ENCODE measurements around the gene KCNG2. TPM values are rescaled to one million over a fixed set of nuclear protein-coding genes. Genes with fewer than 3 reads are reported as not detected.

The KCNG2 gene
- polyA plus RNA-seq, 1 donor from 2014 or later: not detected

DNA sequence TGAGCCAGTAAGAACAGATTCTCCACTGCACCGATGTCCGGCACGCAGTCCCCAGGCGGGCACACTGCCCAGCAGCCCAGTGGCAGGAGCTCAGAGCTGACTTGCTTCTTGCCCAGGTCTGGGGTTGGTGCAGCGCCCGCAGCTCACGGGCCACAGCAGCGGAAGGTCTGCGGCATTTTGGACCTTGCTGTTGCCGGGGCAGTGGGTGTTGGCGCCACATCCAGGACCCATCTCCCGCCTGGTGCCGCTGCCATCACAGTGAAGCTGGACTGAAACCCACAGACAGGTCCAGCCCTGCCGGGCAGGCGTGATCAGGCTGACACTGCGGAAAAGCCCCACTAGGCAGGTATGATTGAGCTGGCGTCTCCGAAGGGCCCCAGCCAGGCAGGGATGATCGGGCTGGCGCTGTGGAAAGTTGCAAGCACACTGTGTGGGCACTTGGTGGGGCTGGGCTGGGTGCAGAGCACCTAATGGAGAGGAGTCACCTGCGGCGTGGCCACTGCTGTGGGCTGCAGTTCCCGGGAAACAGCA is 78.3 kb downstream of the KCNG2 start:
- H2AFZ ChIP-seq (ENCODE audit: low read depth, low read length): no peak overlapping the region
- H3F3A ChIP-seq (ENCODE audit: insufficient read depth, low read length, poor library complexity, severe bottlenecking): no peaks in the 10 kb centered on the region
- H3K9ac ChIP-seq (ENCODE audit: low read length): no peak overlapping the region
- no peaks in the 10 kb centered on the region for H3K79me2 ChIP-seq (replicated peaks; ENCODE audit: insufficient read depth, low read length)
- H3K4me3 ChIP-seq (ENCODE audit: low read length): no peak overlapping the region
- H3K9me3 ChIP-seq (ENCODE audit: low read length): no peaks in the 10 kb centered on the region
- H3K4me2 ChIP-seq (ENCODE audit: low read length): no peak overlapping the region
- H4K20me1 ChIP-seq (ENCODE audit: insufficient read depth): no peaks in the 10 kb centered on the region
- H3K36me3 ChIP-seq (ENCODE audit: insufficient read depth, low read length): no peaks in the 10 kb centered on the region
- H3K27ac ChIP-seq (ENCODE audit: low read length): no peak overlapping the region
- TF ChIP-seq POLR2AphosphoS5 (IDR thresholded peaks at IDR 0.05): no peak
- TF ChIP-seq SMC3 (conservative IDR thresholded peaks at IDR 0.05; ENCODE audit: poor library complexity): no peak
- no peak for TF ChIP-seq RAD21 (conservative IDR thresholded peaks at IDR 0.05)
- no peak for TF ChIP-seq TAF1 (IDR thresholded peaks at IDR 0.05; ENCODE audit: low read depth)
- no peak for TF ChIP-seq EP300 (conservative IDR thresholded peaks at IDR 0.05; ENCODE audit: poor library complexity, severe bottlenecking)
- no peak for TF ChIP-seq MXI1 (conservative IDR thresholded peaks at IDR 0.05; ENCODE audit: poor library complexity, severe bottlenecking)
- H3K9me2 ChIP-seq (ENCODE audit: insufficient read depth, low read length): no peaks in the 10 kb centered on the region
- no peaks in the 10 kb centered on the region for H3K27me3 ChIP-seq (ENCODE audit: insufficient read depth, low read depth, low read length)

DNA sequence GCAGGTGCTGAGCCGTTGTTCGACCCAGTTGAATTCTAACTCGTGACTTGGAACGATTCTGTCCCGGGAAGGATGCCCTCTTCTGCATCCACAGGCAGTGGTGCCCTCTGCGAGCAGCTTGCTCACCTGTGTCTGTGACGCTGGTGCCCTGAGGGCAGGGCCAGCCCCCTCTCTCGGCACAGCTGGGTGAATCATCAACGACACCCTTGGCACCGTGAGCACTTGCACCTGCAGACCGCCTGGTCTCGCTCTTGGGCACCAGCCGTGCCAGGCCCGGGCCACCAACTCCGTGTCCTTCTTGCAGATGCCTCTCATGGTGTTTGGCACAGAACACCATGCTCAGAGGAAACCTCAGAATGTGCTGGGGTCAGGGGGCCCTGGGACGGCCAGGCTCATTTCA is 78.8 kb downstream of the KCNG2 start:
- TF ChIP-seq EP300 (conservative IDR thresholded peaks at IDR 0.05; ENCODE audit: poor library complexity, severe bottlenecking) (no peak), RAD21 (conservative IDR thresholded peaks at IDR 0.05) (no peak)
- TF ChIP-seq, protein P1, sequence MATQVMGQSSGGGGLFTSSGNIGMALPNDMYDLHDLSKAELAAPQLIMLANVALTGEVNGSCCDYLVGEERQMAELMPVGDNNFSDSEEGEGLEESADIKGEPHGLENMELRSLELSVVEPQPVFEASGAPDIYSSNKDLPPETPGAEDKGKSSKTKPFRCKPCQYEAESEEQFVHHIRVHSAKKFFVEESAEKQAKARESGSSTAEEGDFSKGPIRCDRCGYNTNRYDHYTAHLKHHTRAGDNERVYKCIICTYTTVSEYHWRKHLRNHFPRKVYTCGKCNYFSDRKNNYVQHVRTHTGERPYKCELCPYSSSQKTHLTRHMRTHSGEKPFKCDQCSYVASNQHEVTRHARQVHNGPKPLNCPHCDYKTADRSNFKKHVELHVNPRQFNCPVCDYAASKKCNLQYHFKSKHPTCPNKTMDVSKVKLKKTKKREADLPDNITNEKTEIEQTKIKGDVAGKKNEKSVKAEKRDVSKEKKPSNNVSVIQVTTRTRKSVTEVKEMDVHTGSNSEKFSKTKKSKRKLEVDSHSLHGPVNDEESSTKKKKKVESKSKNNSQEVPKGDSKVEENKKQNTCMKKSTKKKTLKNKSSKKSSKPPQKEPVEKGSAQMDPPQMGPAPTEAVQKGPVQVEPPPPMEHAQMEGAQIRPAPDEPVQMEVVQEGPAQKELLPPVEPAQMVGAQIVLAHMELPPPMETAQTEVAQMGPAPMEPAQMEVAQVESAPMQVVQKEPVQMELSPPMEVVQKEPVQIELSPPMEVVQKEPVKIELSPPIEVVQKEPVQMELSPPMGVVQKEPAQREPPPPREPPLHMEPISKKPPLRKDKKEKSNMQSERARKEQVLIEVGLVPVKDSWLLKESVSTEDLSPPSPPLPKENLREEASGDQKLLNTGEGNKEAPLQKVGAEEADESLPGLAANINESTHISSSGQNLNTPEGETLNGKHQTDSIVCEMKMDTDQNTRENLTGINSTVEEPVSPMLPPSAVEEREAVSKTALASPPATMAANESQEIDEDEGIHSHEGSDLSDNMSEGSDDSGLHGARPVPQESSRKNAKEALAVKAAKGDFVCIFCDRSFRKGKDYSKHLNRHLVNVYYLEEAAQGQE (IDR thresholded peaks at IDR 0.05; ENCODE audit: borderline replicate concordance): no peak
- no peak overlapping the region for H3K9ac ChIP-seq (ENCODE audit: low read length)
- no peaks in the 10 kb centered on the region for H3F3A ChIP-seq (ENCODE audit: insufficient read depth, low read length, poor library complexity, severe bottlenecking)
- no peaks in the 10 kb centered on the region for H4K20me1 ChIP-seq (ENCODE audit: insufficient read depth)
- no peak overlapping the region for H2AFZ ChIP-seq (ENCODE audit: low read depth, low read length)
- no peaks in the 10 kb centered on the region for H3K9me2 ChIP-seq (ENCODE audit: insufficient read depth, low read length)
- no peak overlapping the region for H3K27ac ChIP-seq (ENCODE audit: low read length)
- H3K4me3 ChIP-seq (ENCODE audit: low read length): no peak overlapping the region
- H3K9me3 ChIP-seq (ENCODE audit: low read length): no peaks in the 10 kb centered on the region
- H3K36me3 ChIP-seq (ENCODE audit: insufficient read depth, low read length): no peaks in the 10 kb centered on the region
- no peaks in the 10 kb centered on the region for H3K27me3 ChIP-seq (ENCODE audit: insufficient read depth, low read depth, low read length)
- no peak overlapping the region for H3K4me2 ChIP-seq (ENCODE audit: low read length)
- no peaks in the 10 kb centered on the region for H3K79me2 ChIP-seq (replicated peaks; ENCODE audit: insufficient read depth, low read length)

DNA sequence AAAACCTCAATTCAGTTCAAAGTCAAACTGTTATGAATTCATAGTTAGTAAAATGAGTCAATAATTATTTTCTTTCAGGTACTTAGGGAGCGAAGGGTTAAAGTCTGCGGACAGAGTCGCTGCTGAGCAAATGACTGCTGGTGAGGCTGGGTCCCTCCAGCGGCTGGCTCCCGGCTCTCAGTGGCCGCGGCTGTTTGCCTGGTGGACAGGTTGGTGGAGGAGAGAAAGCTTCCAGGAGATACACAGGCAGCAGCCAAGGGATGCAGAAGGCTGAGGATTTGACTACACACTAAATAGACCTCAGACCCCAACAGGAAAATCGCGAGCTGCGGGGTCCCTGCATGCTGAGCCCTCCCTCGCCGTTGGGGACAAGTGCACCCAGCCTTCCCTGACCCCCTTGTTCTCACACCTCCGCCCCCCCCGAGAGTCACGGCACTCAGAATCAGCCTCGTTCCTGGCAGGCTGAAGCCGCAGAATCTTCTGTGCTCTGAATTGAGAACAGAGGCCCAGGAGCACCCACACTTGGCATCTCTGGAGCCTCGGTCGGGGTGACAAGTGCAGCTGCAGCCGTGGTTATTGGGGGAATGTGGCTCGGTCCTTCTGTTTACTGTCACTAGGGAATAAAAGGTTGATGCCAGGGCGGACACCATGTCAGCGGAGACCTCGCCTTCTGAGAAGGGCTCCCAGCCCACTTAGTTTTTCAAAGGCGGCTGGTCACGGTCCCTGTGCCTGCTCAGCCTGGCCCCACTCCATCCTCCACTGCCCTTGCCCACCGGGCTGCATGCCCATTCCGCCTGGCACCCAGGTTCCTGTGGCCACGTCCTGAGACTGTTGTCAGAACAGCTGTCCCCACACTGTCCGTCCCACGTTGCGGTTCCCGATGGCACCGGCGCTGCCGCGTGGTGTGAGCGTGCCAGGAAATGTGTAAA is 79.7 kb downstream of the KCNG2 start:
- no peak for TF ChIP-seq SMC3 (conservative IDR thresholded peaks at IDR 0.05; ENCODE audit: poor library complexity)
- TF ChIP-seq RAD21 (conservative IDR thresholded peaks at IDR 0.05): no peak
- TF ChIP-seq, protein P1 (IDR thresholded peaks at IDR 0.05; ENCODE audit: borderline replicate concordance): no peak
- TF ChIP-seq, protein P2, sequence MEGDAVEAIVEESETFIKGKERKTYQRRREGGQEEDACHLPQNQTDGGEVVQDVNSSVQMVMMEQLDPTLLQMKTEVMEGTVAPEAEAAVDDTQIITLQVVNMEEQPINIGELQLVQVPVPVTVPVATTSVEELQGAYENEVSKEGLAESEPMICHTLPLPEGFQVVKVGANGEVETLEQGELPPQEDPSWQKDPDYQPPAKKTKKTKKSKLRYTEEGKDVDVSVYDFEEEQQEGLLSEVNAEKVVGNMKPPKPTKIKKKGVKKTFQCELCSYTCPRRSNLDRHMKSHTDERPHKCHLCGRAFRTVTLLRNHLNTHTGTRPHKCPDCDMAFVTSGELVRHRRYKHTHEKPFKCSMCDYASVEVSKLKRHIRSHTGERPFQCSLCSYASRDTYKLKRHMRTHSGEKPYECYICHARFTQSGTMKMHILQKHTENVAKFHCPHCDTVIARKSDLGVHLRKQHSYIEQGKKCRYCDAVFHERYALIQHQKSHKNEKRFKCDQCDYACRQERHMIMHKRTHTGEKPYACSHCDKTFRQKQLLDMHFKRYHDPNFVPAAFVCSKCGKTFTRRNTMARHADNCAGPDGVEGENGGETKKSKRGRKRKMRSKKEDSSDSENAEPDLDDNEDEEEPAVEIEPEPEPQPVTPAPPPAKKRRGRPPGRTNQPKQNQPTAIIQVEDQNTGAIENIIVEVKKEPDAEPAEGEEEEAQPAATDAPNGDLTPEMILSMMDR (IDR thresholded peaks at IDR 0.05; ENCODE audit: poor library complexity, severe bottlenecking): no peak
- TF ChIP-seq POLR2AphosphoS5 (IDR thresholded peaks at IDR 0.05): no peak
- no peak for TF ChIP-seq EP300 (conservative IDR thresholded peaks at IDR 0.05; ENCODE audit: poor library complexity, severe bottlenecking)
- TF ChIP-seq TAF1 (IDR thresholded peaks at IDR 0.05; ENCODE audit: low read depth): no peak
- TF ChIP-seq EZH2 (IDR thresholded peaks at IDR 0.05; ENCODE audit: borderline replicate concordance, insufficient read depth, low read length, poor library complexity, severe bottlenecking): no peak
- TF ChIP-seq MXI1 (conservative IDR thresholded peaks at IDR 0.05; ENCODE audit: poor library complexity, severe bottlenecking): no peak
- Histone ChIP-seq H3K27ac (ENCODE audit: low read length) (no peak overlapping the region), H3K27me3 (ENCODE audit: insufficient read depth, low read depth, low read length) (no peaks in the 10 kb centered on the region), H3K9ac (ENCODE audit: low read length) (no peak overlapping the region), H4K20me1 (ENCODE audit: insufficient read depth) (no peaks in the 10 kb centered on the region), H3K36me3 (ENCODE audit: insufficient read depth, low read length) (no peaks in the 10 kb centered on the region), H3K4me3 (ENCODE audit: low read length) (no peak overlapping the region), H2AFZ (ENCODE audit: low read depth, low read length) (no peak overlapping the region), H3K9me2 (ENCODE audit: insufficient read depth, low read length) (no peaks in the 10 kb centered on the region), H3K79me2 (replicated peaks; ENCODE audit: insufficient read depth, low read length) (no peaks in the 10 kb centered on the region), H3F3A (ENCODE audit: insufficient read depth, low read length, poor library complexity, severe bottlenecking) (no peaks in the 10 kb centered on the region), H3K9me3 (ENCODE audit: low read length) (no peaks in the 10 kb centered on the region), H3K4me2 (ENCODE audit: low read length) (no peak overlapping the region)
